T1000 (cell line): ENCODE measurements around the gene ADAMTSL4.
"Not testable (repeated sequence)": the region's sequence is repeated elsewhere in the genome, so short reads cannot be mapped to it uniquely, and the experiment has no call there.

ENCODE experiments used
- DNase-seq: peaks from one replicate; lab custom pipeline; 2025; ENCODE audit warnings: mixed read lengths; lab: John Stamatoyannopoulos, UW

Gene ADAMTSL4

GRCh38 chr1:150596095-150596892 is 47.1 kb downstream of the ADAMTSL4 start:
- no peak for DNase-seq

- no peak for DNase-seq
These were observed 47.8 kb downstream of the ADAMTSL4 start for GRCh38 chr1:150596976-150597375.

DNA sequence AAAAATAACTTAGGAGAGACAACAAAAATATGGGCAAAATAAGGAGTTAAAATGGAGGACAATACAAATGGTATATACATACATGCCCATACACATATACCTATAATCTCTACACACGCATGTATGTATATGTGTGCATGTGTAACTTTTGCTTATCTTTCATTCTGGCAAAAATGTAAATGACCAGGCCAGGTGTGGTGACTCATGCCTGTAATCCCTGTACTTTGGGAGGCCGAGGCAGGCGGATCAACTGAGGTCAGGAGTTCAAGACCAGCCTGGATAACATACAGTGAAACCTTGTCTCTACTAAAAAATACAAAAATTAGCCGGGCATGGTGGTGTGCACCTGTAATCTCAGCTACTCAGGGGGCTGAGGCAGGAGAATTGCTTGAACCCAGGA is 49.1 kb downstream of the ADAMTSL4 start:
- not testable (repeated sequence) for DNase-seq

DNA sequence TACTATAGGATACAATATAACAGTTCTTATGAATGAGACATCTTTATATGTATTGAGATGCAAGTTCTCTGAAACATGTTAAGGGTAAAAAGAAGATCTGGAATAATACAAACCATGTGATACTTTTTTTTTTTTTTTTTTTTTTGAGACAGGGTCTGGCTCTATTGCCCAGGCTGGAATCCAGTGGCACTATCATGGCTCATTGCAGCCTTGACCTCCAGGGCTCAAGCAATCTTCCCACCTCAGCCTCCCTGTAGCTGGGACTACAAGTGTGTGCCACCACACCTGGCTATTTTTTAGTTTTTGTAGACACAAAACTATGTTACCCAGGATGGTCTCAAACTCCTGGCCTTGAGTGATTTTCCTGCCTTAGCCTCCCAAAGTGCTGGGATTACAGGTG is 52.3 kb downstream of the ADAMTSL4 start:
- no peak for DNase-seq

DNA sequence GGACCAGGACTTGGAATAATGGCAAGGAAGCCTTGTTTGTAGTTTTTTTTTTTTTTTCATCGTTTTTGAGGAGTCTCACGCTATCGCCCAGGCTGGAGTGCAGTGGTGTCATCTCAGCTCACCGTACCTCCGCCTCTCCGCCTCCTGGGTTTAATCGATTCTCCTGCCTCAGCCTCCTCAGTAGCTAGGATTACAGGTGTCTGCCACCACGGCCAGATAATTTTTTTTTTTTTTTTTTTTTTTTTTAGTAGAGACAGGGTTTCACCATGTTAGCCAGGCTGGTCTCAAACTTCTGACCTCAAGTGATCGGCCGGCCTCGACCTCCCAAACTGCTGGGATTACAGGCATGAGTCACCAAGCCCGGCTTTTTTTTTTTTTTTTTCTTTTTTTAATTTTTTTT is 53.2 kb downstream of the ADAMTSL4 start:
- DNase-seq = not testable (repeated sequence)

DNA sequence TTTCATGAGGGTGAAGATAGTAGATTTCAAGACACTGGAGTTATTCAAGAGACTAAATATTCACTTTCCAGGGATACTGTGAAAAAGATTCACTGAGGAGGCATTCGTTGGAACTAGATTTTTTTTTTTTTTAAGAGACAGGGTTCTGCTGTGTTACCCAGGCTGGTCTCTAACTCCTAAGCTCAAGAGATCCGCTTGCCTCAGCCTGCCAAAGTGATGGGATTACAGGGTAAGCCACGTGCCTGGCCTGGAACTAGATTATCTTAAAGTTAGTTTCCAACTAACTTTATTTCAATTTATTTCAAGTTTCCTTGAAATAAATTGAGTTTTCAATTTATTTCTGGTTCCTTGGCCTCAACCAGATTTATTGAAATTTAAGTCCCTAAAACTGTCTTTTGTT is 54.5 kb downstream of the ADAMTSL4 start:
- DNase-seq = no peak

DNA sequence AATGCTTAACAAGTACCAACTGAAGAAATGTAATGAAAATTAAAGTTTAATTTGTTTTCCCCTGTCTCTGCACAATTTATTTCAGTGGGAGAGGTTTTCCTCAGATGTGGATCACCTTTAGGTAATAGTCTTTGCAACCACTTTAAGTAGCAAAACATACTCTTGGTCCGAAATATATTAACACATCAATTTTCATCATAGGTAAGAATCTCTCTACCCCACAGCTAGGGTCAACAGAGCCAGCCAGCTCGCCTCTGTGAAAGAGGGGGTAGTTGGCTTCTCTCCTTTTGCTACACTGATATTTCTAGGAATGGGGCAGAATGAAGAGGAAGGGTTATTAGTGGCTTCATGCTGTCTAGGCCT is 55.0 kb downstream of the ADAMTSL4 start:
- DNase-seq = no peak

DNA sequence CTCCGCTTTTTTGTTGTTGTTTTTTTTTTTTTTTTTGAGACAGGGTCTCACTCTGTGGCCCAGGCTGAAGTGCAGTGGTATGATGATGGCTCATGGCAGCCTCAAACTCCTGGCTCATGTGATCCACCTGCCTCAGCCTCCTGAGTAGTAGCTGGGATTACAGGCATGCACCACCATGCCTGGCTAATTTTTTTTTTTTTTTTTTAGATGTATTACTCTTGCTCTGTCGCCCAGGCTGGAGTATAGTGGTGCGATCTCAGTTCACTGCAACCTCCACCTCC is 56.2 kb downstream of the ADAMTSL4 start:
- DNase-seq = not testable (repeated sequence)

DNA sequence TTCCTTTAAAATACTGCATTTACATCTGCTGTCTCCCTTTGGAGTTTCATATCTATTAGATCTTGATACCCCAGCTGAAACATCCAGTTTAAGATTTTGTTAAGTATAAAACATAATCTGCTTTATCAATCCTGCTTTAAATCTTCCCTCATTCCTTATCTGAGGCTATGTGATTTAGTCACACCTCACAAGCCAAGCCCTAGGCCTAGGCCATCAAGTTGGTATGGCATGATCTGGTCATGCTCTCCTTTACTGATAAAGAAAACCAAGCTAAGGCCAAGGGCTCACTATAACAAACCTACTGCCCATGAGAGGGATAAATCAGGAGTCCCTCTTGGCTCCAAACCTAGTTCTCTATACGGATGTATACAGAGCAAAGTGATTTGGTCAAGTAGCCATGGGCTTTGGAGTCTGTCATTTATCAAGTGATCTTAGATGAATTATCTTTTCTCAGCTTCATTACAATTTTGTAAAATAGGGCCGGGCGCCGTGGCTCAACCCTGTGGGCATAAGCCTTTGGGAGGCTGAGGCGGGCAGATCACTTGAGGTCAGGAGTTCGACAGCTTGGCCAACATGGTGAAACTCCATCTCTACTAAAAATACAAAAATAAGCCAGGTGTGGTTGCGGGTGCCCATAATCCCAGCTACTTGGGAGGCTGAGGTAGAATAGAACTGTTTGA is 57.4 kb downstream of the ADAMTSL4 start:
- no peak for DNase-seq

DNA sequence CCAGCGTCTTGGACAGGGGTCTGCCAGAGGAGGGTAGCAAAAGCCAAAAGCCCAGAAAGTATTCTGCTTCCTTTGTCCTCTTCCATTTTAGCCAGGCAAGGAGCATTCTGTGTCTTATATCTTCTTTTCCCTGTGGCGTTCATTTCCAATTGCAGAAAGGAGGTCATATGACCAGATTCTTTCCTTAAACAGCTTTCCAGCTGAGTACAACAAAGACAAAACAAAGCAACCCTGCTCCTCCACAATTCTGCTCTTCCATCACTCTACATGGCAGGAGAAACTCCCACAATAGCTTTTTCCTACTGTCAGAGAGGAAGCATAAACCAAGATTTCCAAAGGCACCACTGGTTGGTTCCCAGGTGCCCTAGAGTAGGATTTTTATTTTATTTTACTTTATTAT is 60.5 kb downstream of the ADAMTSL4 start:
- DNase-seq = no peak
